RWPE1 (cell line): Measurements from ENCODE around the gene SLC35A4.

ENCODE experiments used
- CTCF ChIA-PET: fragments of 350-600 bp; sonication (Branson Sonifier 250); formaldehyde crosslinking; extraction: SDS; loops from one replicate; lab custom pipeline; 2021; lab: Yijun Ruan, JAX
- POLR2A ChIA-PET: fragments of 400-600 bp; formaldehyde crosslinking; extraction: SDS; loops from one replicate; lab custom pipeline; 2020; ENCODE audit warnings: antibody characterized with exemption; ENCODE audit not compliant: low non-redundant PET; lab: Yijun Ruan, JAX
- DNase-seq: peaks from one replicate; pipeline ENCODE4 v3.0.0; 2012; ENCODE audit warnings: low spot score
- H3K27ac ChIP-seq: fragments of 450-650 bp; 2 replicates; pipeline ENCODE4 v1.5.1; 2017
- TF ChIP-seq, protein P1 (sequence below): fragments of 450-650 bp; conservative IDR thresholded peaks from 2 replicates; pipeline ENCODE4 v1.5.1; 2017; ENCODE audit warnings: low read depth, mild to moderate bottlenecking

SLC35A4 gene

DNA sequence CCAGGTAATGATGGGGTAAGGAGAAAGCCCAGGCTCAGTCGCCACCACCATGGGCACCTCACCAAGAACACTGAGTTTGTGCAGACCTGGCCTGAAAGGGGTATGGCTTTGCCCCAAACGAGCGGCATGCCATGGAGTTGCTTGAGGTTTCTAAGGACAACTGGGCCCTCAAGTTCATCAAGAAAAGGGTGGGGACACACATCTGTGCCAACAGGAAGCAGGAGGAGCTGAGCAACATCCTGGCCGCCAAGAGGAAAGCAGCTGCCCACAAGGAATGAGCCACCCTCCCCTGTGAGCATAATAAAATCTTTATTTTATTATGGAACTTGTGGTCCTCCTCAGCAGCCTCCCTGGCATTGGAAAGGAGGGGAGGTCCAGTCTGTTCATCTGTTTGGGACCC lies 44.5 kb downstream of the SLC35A4 start:
- POLR2A ChIA-PET, result no interaction called here
- no peak for DNase-seq
- CTCF ChIA-PET, result no interaction called here
- TF ChIP-seq, protein P1, sequence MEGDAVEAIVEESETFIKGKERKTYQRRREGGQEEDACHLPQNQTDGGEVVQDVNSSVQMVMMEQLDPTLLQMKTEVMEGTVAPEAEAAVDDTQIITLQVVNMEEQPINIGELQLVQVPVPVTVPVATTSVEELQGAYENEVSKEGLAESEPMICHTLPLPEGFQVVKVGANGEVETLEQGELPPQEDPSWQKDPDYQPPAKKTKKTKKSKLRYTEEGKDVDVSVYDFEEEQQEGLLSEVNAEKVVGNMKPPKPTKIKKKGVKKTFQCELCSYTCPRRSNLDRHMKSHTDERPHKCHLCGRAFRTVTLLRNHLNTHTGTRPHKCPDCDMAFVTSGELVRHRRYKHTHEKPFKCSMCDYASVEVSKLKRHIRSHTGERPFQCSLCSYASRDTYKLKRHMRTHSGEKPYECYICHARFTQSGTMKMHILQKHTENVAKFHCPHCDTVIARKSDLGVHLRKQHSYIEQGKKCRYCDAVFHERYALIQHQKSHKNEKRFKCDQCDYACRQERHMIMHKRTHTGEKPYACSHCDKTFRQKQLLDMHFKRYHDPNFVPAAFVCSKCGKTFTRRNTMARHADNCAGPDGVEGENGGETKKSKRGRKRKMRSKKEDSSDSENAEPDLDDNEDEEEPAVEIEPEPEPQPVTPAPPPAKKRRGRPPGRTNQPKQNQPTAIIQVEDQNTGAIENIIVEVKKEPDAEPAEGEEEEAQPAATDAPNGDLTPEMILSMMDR, result no peak
- peak overlapping the region; percentile 63 for H3K27ac ChIP-seq

DNA sequence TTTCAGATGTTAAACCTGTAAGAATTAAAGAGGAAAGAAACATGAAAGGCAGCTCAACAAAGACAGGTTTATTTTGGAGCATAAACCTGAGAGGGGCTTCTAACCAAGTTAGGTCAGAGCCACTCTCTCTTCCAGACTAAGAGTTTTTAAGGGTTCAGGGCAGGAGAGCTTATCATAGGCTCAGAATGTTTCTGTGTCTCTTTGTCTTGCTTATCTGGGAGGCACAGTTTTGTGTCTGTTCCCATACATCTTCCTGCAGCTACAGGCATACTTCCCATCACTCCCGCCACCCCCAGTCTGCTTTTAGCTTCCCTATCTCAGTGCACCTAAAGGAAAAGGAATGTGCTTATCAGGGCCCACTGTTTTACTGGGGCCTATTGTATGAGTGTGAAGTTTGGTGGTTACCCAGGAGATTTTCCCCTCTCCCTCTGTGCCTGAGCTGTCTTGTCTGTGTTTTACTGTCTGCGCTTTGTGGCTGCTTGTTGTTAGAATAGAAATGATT lies 46.4 kb downstream of the SLC35A4 start:
- no peak overlapping the region for H3K27ac ChIP-seq
- TF ChIP-seq, protein P1, result no peak
- ChIA-PET POLR2A (no interaction called here), CTCF (interaction anchor here (0.6 kb wide), 1 partner anchor 35 kb away, joined by 3 read pairs; no protein-coding TSS in a partner anchor)
- no peak for DNase-seq
